Measurements from ENCODE around the gene FRMD1.

The FRMD1 gene

GRCh38 chr6:168125429-168126001, 46.5 kb upstream of the FRMD1 start:
- no peak overlapping the region for H3K27ac ChIP-seq (ENCODE audit: poor library complexity, severe bottlenecking)
- no peaks in the 10 kb centered on the region for H3K36me3 ChIP-seq (ENCODE audit: low read depth)
- DNase-seq (ENCODE audit: low spot score) (no peak), ATAC-seq (ENCODE audit: low read depth) (no peak)
- peaks cover 3% of the 10 kb centered on the region for H3K27me3 ChIP-seq (ENCODE audit: insufficient read depth, poor library complexity, severe bottlenecking)
- no peak overlapping the region for H3K4me3 ChIP-seq (ENCODE audit: severe bottlenecking)
- no peaks in the 10 kb centered on the region for H3K9me3 ChIP-seq (ENCODE audit: severe bottlenecking)
- H3K4me1 ChIP-seq (ENCODE audit: insufficient read depth, poor library complexity, severe bottlenecking), result no peaks in the 10 kb centered on the region
- TF ChIP-seq CTCF (IDR thresholded peaks at IDR 0.05; ENCODE audit: poor library complexity, severe bottlenecking), result no peak

GRCh38 chr6:168124921-168125320, 45.9 kb upstream of the FRMD1 start:
- DNase-seq (ENCODE audit: low spot score), result no peak
- H3K9me3 ChIP-seq (ENCODE audit: severe bottlenecking), result no peaks in the 10 kb centered on the region
- no peaks in the 10 kb centered on the region for H3K4me1 ChIP-seq (ENCODE audit: insufficient read depth, poor library complexity, severe bottlenecking)
- H3K27ac ChIP-seq (ENCODE audit: poor library complexity, severe bottlenecking), result no peak overlapping the region
- H3K27me3 ChIP-seq (ENCODE audit: insufficient read depth, poor library complexity, severe bottlenecking), result peaks cover 3% of the 10 kb centered on the region
- TF ChIP-seq CTCF (IDR thresholded peaks at IDR 0.05; ENCODE audit: poor library complexity, severe bottlenecking), result no peak
- H3K36me3 ChIP-seq (ENCODE audit: low read depth), result no peaks in the 10 kb centered on the region
- no peak overlapping the region for H3K4me3 ChIP-seq (ENCODE audit: severe bottlenecking)
- ATAC-seq (ENCODE audit: low read depth), result no peak

GRCh38 chr6:168124158-168124557, 45.1 kb upstream of the FRMD1 start:
- no peak overlapping the region for H3K4me3 ChIP-seq (ENCODE audit: severe bottlenecking)
- no peaks in the 10 kb centered on the region for H3K4me1 ChIP-seq (ENCODE audit: insufficient read depth, poor library complexity, severe bottlenecking)
- no peak for TF ChIP-seq CTCF (IDR thresholded peaks at IDR 0.05; ENCODE audit: poor library complexity, severe bottlenecking)
- H3K27ac ChIP-seq (ENCODE audit: poor library complexity, severe bottlenecking), result no peak overlapping the region
- H3K9me3 ChIP-seq (ENCODE audit: severe bottlenecking), result no peaks in the 10 kb centered on the region
- H3K27me3 ChIP-seq (ENCODE audit: insufficient read depth, poor library complexity, severe bottlenecking), result peaks cover 3% of the 10 kb centered on the region
- no peaks in the 10 kb centered on the region for H3K36me3 ChIP-seq (ENCODE audit: low read depth)
- no peak for DNase-seq (ENCODE audit: low spot score)
- no peak for ATAC-seq (ENCODE audit: low read depth)

GRCh38 chr6:168123165-168123911, 44.3 kb upstream of the FRMD1 start:
- no peak for DNase-seq (ENCODE audit: low spot score)
- H3K27me3 ChIP-seq (ENCODE audit: insufficient read depth, poor library complexity, severe bottlenecking), result peaks cover 3% of the 10 kb centered on the region
- no peak for TF ChIP-seq CTCF (IDR thresholded peaks at IDR 0.05; ENCODE audit: poor library complexity, severe bottlenecking)
- no peaks in the 10 kb centered on the region for H3K4me1 ChIP-seq (ENCODE audit: insufficient read depth, poor library complexity, severe bottlenecking)
- H3K4me3 ChIP-seq (ENCODE audit: severe bottlenecking), result no peak overlapping the region
- ATAC-seq (ENCODE audit: low read depth), result no peak
- H3K36me3 ChIP-seq (ENCODE audit: low read depth), result no peaks in the 10 kb centered on the region
- no peak overlapping the region for H3K27ac ChIP-seq (ENCODE audit: poor library complexity, severe bottlenecking)
- H3K9me3 ChIP-seq (ENCODE audit: severe bottlenecking), result no peaks in the 10 kb centered on the region

- Histone ChIP-seq H3K4me1 (ENCODE audit: insufficient read depth, poor library complexity, severe bottlenecking) (no peaks in the 10 kb centered on the region), H3K27me3 (ENCODE audit: insufficient read depth, poor library complexity, severe bottlenecking) (peaks cover 3% of the 10 kb centered on the region), H3K27ac (ENCODE audit: poor library complexity, severe bottlenecking) (no peak overlapping the region), H3K4me3 (ENCODE audit: severe bottlenecking) (no peak overlapping the region), H3K9me3 (ENCODE audit: severe bottlenecking) (no peaks in the 10 kb centered on the region), H3K36me3 (ENCODE audit: low read depth) (no peaks in the 10 kb centered on the region)
- DNase-seq (ENCODE audit: low spot score) (no peak), ATAC-seq (ENCODE audit: low read depth) (no peak)
- no peak for TF ChIP-seq CTCF (IDR thresholded peaks at IDR 0.05; ENCODE audit: poor library complexity, severe bottlenecking)
Measured at GRCh38 chr6:168122521-168122920, 43.5 kb upstream of the FRMD1 start.

Data from RWPE2 (cell line).